ENCODE data around the gene AQP12A.

GRCh38 chr2:240742602-240743095 lies 51.0 kb downstream of the AQP12A start:
- TF ChIP-seq CTCF (IDR thresholded peaks at IDR 0.05), result no peak
- TF ChIP-seq POLR2AphosphoS5 (IDR thresholded peaks at IDR 0.05), result no peak
- no peak for TF ChIP-seq POLR2A (IDR thresholded peaks at IDR 0.05)
- TF ChIP-seq EP300 (IDR thresholded peaks at IDR 0.05), result no peak

Measured in gastroesophageal sphincter (tissue), 3 donors.